Stimulated activated CD4-positive, alpha-beta T cell treated with anti-CD3 and anti-CD28 coated beads, Interleukin-1b, Interleukin-23, amount 100 ng/mL, for 48 hours (primary cell): ENCODE results near the gene PLA2G4E.
A peak's percentile ranks its signal among the peaks of the same experiment; 100 is the strongest.

Source experiments
- DNase-seq: peaks from one replicate; pipeline ENCODE4 v3.0.0-alpha.2; 2020

PLA2G4E gene

DNA sequence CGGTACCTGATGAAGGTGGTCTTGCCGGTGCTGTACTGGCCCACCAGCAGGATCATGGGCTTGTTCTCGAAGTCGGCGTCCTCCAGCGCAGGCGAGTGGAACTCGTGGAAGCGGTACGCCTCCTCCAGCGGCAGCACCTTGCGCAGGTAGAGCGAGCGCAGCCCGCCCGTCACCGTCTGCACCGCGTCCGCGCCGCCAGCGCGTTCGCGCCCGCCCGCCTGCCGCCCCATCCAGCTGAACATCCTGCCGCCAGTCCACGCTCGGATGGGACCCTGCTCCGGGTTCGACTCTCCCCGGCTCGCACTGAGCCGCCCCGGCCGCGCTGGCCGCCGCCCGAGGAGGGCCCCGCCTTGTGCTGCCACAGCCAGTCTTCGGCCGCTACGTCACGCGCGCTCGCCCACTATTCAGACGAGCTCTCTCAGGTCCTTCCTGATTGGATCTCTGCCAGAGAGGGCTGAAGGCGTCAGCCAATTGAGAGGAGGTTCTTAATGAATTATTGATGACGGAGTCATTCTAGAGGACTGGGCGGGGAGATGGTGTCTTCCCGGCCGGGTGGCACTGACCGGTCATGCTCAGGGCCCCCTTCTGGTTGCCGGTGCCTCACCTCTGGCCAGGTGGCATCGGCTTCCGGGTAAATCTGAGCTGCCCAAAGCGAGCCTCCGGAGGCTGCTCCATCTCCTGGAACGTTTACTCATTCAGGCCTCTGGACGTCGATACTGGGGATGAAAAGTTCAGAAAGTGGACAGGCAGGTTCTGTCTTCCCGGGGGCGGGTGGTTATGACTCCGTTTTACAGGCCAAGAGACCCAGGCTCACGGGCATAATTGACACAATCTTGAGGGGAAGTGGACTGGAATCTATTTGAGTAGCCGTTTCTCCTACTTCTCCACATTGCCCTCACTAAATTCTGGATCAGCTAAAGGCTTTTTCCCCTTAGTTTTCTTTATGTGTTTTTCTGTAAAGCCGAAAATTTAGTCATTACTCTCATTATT, 48.3 kb downstream of the PLA2G4E start, which contains the start of gene EHD4:
Gene EHD4 (minus strand): TSS at position 305 of the 990 bp plus-strand sequence. CDS start 63 bp downstream, at position 242.
- DNase-seq: peak; percentile 97

DNA sequence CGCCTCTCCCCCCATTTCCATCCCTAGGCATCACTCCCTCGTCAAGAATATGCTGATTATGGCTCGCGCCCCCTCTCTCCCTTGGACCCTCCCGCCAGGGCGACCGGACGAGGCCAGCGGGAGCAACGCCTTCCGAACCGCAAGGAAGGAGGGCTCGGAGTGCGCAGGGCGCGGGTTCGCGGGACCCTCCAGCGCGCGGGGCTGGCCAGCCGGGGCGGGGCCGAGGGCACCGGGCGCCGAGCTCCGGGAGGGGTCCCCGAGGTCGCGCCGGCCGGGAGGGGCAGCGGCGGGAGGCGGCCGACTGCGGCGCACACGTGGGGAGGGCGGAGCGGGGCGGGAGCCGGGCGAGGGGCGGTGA, 49.0 kb downstream of the PLA2G4E start:
- DNase-seq: no peak

DNA sequence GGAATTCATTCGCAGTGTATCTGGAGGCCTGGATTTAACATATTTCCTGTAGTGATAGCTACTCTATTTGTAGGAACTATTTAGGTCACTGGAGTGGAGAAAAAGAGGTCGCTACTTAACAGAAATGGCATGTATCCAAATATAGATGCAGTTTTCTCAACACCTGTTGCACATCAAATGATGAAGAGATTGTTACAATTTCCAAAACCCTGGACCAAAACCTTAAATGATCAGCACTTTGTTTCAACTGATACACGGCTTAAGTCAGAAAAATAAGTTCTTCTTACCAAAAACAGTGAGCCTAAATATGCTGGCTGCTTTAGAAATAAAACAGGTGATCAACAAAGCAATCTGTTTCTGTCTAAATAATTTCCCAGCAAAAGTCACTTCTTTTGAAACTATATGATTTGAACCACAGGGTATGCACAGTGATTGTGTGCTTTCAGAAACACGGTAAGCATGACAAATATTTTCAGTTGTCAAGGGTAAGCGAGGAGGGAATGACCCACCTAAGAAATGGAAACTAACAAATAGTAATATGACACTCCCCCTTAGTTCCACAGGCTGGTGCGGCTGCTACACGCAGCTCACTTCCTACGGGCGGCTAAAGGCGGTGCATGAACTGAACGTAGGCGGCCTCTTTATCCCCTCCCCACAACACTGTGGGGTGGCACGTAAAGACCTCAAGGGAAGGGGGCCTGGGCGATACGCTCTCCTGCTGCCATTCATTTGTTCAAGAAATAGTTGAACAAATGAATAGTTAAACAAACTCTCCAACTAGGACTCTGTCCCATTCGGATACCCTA, 49.5 kb downstream of the PLA2G4E start:
- peak; percentile 86 for DNase-seq

DNA sequence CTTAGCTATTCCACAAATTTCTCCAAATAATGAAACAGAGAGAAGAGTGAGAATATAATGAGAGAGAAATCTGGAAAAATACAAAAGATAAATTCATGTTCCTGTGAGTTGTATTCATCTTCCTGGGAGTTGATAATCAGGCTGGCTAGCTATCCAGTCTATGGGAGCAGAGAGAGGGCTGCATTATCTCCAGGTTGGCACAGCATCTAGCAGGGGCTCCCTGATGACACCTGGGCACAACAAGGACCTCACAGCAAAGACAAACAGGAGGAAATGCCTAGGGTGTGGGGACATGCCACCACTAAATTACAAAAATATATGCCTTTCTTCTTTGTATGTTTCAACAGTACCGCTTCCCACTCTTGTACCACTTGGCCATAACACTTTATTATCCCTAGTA, 50.4 kb downstream of the PLA2G4E start:
- DNase-seq: no peak

DNA sequence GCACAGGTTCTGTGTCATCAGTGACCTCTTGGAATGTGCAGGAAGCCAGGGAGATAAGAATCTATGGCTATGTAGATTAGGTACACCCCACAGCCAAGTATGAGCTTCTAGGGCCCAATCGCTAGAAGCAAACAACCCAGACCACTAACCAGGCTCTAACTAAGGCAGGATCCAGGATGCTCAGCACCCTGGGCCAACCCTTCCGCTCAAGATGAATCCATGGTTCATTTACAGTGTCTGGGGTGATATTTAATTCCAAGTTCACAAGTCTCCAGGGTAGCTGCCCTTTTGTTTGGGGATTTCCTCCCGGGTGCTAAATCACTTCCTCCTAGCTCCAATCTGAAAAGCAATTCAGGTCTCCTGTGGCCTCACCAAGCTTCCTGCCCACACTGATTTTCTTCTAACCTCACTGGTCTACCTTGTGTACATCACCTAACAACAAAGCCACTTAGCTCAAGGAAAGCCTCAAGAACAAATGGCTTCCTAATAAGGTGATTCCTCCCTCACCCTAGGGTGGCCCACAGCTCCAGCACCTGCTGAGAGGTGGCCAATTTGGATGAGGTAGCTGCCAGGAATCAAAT, 50.9 kb downstream of the PLA2G4E start:
- peak; percentile 19 for DNase-seq

DNA sequence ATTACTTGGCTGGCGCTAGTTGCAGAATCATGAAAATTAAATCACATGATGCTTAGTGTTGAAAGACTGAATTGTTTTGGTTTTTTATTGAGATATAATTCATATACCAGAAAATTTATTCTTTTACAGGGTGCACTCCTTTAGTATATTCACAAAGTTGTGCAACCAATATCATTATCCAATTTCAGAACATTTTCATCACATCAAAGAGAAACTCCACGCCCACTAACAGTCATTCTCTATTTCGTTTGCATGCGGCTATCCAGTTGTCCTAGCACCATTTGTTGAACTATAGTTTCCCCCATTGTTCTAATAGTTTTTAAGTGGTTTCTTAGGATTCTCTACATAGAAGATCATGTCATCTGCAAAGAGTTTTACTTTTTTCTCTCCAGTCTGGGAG, 52.1 kb downstream of the PLA2G4E start:
- DNase-seq: no peak

DNA sequence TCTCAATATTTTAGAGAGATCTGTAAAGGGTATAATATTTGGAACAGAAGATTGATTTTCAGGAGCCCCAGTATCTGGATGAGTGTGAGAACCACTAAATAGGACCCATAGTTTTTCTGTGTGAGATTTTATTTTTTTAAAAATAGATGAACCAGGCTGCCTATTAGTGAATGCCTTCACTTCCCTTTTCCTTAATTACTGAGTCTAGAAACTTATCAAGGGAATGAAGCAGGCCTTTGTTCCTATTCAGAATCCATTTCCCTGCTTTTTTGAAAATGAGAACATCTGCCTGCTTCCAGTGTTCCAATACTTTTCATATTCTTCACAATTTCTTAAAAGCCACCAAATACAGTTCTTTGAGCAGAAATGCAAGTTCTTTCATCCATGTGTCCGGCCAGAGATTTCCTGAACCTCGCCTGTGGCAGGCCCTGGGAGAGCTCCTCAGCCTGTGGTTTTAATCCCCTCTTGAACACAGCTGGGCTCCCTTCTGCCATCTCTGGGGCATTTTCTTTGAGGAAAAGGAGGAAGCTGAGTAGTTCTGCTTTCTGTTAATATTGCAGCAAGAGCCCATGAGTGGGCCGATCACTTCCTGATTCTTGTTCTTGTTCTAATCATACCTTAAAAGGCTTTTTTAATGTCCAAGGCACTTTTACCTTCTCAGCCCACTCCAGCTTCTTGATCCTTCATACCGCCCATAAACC, 53.2 kb downstream of the PLA2G4E start:
- DNase-seq: no peak

DNA sequence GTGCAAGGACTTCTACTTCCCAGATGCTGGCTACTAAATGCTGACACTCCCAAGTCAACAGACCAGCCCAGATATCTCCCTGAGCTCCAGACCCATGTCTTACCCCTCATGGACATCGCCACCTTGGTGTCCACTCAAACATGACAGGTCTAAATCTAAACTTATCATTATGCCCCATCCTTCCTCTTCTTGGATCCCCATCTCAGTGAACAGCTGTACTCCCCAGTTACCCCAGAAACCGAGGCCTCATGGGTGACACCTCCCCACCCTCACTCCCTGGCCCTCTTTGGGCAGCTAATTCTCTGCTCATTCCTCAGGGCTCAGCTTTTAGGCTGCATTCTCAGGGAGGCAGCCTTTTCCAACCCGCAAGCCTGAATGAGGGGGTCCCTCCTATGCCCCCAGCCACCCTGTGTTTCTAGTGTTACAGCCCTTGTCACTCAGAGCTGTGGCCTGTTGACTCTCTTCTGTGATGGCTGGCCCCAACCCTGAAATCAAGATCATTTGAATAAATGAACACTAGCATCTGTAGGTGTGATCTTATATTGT, 53.8 kb downstream of the PLA2G4E start:
- no peak for DNase-seq

DNA sequence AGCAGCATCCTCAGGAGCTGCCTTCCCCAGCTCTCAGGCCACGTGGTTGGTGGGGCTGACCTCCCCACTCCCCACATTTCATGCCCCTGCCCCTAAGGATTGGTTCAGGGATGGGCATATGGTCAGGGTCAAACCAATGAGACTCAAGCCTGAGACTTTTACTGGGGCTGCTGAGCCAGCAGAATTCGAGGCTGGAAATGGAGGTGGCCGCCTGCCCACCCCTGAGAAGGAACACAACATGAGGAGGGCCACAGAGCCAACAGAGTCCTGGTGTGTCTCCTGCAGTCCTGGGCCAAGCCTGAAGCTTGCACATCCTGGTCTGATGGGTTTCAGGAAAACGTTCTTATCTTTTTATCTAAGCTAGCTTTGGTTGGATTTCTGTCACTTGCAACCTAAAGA, 54.4 kb downstream of the PLA2G4E start:
- DNase-seq: no peak

DNA sequence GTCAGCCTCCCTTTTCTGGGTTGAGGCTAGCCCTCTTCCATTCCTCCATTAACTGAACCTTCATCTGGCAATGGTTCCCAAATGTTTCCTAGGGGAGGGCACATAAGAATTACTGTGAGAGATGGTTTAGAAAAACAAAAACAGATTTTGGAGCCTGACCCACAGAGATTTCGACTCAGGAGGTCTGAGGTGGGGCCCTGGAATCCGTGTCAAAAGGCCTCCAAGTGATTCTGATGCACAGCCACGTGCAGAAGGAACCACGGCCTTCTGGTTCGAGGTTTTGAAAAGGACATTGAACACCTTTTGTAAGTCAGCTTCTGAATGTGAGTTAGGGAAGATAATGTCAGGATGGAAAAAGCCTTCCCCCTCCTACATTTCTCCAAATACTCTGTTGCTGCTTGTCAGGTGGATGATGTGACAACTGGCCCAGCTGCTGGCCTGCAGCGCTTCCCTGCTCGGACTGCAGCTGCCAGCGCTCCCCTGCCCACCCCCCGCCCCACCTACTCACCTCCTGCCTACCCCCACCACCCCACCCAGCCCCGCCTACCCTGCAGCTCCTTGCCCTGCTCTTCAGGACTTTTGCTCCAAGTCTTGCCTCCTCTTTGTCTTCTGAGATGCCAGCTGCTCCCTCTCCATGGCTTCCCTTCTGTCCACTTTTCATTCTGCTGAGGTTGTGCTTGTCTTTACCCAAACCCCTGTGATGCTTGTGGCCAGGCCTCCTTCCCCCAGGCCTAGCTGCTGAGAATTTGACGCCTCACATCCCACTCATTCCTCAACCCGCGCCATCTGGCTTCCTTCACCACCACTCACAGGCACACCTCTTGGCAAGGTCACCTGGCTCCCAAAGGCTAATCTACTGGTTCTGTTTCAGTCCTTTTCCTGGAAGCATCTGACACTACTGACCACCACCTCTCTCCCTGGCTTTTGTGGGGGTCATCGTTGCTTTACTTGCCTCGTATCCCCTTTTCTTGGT, 55.1 kb downstream of the PLA2G4E start:
- DNase-seq: no peak

DNA sequence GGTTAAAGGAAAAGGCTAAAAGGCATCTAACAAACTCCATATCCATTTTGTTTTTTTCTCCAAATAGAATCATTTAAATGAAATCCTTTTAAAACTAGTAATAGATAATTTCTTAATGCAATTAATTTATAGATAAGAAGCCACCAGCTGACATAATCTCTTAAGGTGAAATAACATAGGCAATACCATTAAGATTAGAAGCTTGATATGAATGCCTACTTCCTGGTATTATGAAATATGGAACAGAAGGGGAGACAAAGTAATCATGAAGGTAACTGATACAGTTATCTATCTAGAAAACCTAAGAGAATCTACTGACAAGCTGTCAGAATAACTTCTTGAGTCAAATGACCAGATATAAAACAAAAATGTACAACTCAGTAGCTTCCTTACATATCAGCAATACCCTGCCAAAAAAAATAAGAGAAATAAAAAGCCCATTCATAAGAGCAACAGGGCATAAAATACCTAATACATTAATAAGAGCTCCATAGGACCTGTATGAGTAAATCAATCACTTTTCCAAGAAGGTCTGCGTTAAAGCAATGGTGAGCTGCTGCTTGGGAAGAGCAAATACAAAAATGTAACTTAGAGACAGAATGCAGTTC, 59.1 kb downstream of the PLA2G4E start:
- no peak for DNase-seq

DNA sequence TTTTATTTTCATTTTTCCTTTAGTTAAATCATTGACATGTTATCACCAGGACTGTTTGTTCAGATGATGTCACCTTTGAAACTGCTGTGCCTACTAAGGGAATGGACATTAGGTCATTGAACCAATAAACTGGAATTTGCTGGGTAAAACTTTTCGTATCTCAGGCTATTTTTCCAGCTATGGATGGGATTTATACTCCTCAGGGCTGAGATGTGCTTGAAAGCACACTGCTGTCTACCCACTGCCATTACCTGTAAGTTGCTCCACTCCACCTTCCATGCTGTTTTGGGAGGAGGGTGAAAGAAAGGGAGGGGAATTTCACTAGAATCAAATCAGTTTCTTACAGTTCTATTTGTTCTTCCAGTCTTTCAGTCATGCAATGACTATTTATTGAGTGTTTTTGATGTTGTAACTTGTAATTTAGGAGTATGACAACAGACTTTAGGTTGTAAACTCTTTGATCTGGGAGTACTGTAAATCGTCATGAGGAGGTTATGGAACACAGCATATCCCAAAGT, 59.8 kb downstream of the PLA2G4E start:
- DNase-seq: no peak

DNA sequence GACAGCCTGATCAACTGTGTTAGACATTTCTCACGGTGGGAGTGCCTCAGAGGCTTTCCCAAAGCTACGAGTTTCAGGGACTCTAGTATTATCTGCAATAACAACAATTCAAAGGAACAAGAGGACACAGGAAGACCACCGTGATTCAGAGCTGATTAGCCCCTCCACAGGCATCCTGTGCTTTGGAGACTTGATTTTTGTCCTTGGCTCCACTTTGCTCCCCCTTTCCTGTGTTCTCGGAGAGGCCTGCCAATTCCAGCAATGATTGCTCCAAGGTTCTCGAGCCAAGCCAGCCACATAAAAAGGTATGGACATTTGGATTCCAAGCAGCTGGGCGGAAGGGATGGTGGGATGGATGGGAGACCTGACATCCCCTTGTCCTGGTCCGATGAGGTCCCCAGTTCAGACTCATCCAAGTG, 62.8 kb downstream of the PLA2G4E start:
- DNase-seq: no peak

DNA sequence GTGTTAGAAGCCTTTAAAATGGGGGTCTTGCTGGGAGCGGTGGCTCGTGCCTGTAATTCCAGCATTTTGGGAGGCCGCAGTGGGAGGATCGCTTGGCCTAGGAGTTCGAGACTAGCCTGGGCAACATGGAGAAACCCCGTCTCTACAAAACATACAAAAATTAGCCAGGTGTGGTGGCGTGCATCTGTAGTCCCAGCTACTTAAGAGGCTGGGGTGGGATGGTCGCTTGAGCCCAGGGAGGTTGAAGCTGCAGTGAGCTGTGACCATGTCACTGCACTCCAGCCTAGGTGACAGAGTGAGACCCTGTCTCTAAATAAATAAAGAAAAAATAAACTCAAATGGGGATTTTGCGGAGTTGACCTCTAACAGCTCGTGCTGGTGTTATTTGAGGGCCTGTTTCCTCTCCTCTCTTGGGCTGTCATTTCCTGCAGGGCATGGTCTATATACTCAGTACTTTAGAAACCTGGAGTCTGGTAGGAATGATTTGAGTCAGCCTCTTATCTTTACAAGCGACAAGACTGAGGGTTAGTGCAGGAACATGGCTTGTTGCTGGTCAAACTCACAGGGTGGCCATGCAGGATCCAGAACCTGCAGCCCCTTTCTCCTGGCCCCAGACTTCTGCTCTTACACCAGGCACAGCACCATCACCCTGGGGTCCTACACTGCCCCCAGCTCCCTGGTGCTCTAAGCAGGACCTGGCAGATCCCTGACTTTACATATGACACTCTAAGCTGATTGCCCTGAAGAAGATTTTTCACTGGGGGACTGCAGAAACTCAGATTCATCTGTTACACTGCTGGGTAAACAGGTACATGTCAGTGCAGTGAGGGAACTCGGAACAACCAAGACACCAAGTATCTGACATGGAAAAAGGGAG, 63.6 kb downstream of the PLA2G4E start:
- no peak for DNase-seq

DNA sequence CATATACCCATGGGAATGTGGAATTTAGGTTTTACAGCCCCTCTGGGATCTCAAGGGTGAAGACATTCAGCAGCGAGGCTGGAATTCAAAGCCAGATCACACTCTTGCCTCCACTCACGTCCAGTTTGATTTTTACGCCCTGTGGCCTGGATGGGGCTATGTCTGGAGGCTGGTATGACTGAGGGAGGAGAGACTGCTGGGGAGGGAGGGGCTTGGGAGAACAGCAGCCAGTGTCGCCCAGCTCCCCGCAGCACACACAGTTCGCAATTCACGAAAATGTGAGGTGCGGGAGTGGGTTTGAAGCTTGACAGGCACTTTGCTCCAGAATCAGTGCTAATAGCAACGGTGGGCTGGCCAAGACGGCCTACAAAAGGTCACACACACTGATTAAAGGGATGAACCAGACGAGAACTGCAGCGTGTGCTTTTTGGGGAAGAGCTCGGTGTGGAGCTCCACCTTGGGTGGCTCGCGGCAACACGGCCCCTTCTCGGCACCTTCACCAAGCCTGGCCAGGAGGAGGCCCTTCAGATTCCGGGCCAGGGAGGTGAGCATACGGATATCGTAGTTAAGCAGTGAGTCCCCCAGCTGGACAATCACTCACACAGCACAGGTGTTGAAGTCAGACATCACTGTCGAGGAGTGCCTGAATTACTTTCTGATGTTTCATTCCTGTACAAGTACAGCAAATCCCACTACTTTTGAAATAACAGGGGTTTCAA, 64.9 kb downstream of the PLA2G4E start:
- DNase-seq: no peak

DNA sequence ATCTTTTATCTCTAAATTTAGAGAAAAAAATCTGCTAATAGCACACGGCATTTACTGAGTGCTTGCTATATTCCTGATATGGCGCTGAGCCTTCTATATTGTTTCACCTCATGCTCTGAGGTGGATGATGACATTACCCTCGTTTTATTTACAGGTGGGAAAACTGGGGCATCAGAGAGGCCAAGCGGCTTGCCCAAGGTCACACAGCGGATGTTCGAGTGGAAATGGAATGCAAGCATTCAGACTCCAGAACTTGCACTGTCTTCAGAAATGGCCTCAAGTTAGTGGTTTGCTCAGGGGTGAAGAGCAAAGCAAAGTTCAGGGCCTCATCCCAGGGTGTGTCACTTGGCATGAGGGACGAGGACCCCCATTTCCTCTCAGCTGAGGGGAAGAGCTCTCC, 65.7 kb downstream of the PLA2G4E start:
- DNase-seq: no peak

DNA sequence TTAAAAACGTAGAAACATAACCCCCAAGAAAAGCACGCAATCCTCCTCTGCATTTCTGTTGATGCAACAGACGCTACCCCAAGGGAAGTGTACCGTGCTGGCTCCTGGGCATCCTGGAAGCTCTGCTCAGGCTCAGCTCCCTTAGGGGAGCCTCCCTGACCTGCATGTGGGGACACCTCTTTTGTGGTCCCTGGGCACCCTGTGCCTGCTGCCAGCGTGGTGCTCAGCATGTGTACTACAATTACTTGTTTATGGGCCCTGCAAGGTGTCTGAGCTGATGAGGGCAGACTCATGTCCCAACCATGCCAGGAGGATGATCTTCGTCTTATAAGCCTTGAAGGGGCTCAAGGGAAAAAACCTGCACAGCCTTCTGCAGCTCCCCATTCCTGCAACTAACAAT, 66.8 kb downstream of the PLA2G4E start:
- DNase-seq: no peak

DNA sequence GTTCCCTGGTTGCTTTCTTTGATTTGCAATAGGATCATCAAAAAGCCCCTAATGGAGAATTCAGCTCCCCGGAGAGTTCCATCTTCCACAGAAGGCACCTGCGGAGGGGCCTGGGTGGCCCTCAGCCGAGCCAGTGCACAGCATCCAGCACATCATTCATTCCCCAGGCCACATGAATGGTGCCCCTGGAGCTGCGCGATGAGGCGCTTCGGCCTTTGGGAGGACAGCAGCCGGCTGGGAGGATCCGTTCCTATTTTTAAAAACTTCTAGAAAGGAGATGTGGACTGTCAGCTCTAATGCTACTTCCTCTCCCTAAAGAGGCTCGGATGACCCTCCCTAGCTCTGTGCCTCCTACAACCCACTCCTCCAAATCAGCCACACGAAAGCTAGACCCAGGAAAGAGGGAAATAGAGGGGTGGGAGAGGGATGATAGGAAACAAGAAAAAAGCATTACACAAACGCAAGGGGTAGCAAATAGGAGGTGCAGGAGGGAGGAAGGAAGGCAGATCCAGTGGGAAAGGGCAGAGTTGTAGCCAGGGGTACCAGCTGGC, 68.8 kb downstream of the PLA2G4E start:
- no peak for DNase-seq

DNA sequence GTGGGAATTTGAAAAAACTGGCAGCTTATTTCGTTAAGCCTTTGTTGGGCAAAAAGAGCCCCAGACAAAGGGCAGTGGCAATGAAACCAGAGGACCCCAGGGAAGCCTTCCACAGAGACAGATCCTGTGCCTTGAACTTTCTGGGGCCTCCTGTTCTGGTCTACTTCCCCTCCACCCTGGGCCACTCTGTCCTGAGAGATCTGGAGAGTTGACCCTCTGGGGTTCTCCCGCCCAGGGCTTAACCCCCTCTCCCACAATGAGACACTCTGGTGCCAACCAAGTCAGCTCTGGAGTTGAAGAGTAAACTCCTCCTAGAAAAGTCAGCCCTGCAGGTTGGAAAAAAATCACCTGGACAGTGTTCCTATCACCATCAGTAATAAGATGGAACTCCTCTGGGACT, 69.3 kb downstream of the PLA2G4E start:
- DNase-seq: no peak
